ENCODE data around the gene EML2. TPM values are rescaled to one million over a fixed set of nuclear protein-coding genes. Genes with fewer than 3 reads are reported as not detected.
A peak's percentile ranks its signal among the peaks of the same experiment; 100 is the strongest.

Gene EML2
- total and polyA plus RNA-seq, 2 of the 4 experiments (the other 2 are of a cell fraction): 11.8 to 25.3 TPM

DNA sequence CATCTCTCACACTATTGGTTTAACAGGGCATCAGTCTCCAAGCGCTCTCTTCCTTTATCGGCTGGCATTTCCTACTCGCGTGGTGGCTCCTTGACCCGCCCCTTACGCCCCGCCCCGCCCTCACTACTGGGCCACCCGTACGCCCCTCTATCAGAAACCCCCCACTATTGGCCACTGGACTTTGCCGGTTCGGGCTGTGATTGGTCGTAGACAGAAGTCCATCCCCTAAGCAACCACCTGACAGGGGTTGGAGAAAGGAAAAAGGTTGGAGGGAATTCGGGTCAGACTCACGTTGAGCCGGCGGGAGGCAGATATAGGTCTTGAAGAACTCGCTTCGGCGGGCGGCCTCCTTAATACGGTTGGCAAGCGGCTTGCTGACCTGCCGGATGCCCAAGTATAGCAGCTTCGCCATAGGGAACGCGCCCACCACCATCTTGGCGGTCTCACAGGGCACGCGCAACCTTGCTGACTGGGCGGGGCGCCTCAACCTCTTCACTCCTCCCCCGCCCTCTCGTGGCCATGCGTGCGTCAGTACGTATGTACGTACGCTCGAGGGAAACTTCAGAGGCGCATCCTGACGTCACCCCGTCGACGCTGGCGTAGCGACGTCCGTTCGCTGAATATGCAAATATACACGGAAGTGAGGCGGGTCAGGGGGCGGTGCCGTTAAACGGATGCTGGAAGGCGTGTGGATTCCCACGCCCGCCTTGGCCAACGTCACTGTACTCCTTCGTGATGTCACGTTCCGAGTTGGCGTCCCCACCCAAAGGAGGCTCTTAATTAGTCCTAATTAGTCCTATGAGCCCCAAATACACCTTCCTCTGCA lies 54.7 kb downstream of the EML2 start, which contains the start of gene OPA3:
TSS of gene OPA3 (minus strand) at position 471 of the 826 bp plus-strand sequence. CDS start at position 433, 38 bp downstream.
- Histone ChIP-seq H4K91ac (ENCODE audit: insufficient read depth, low read depth, low read length) (peak within 1 kb of the TSS; percentile 95), H3K79me1 (ENCODE audit: low read depth in 1 of 2, low read length in 2 of 2) (peaks cover 15 to 34% of the 10 kb centered on the region in 2 experiments), H3K18ac (ENCODE audit: low read depth, low read length) (peak within 1 kb of the TSS; percentile 93), H2BK20ac (ENCODE audit: low read depth, low read length) (peak within 1 kb of the TSS; percentile 71; the same call in 1 of the 2 replicates), H2AFZ (replicated peaks; ENCODE audit: low read length, poor library complexity) (peak within 1 kb of the TSS; percentile 100), H3K9me1 (ENCODE audit: insufficient read depth, low read length) (no peaks in the 10 kb centered on the region), H4K20me1 (ENCODE audit: insufficient read depth, low read length) (no peaks in the 10 kb centered on the region), H3K27ac (ENCODE audit: insufficient read depth, low read length) (peak within 1 kb of the TSS; percentile 92), H2BK5ac (ENCODE audit: low read depth, low read length, poor library complexity, severe bottlenecking) (peak within 1 kb of the TSS; percentile 96), H4K5ac (ENCODE audit: low read depth, low read length) (peak within 1 kb of the TSS; percentile 97), H3K36me3 (ENCODE audit: control insufficient read depth, insufficient read depth, low read length) (no peaks in the 10 kb centered on the region), H3K27me3 (ENCODE audit: control insufficient read depth, insufficient read depth, low read length) (no peaks in the 10 kb centered on the region), H3K14ac (replicated peaks; ENCODE audit: low read depth, low read length) (peak within 1 kb of the TSS; percentile 100), H2AK9ac (replicated peaks; ENCODE audit: low read depth, low read length, poor library complexity) (peak within 1 kb of the TSS; percentile 100), H2BK15ac (ENCODE audit: low read depth, low read length) (peak within 1 kb of the TSS; percentile 82; the same call in 1 of the 3 replicates), H2BK120ac (ENCODE audit: low read depth, low read length) (peak within 1 kb of the TSS; percentile 84), H3K9ac (ENCODE audit: low read depth, low read length) (peak within 1 kb of the TSS; percentile 96), H3K4me3 (ENCODE audit: insufficient read depth, low read depth, low read length) (peak within 1 kb of the TSS; percentile 81), H3K9me3 (ENCODE audit: control insufficient read depth, insufficient read depth, low read length) (no peaks in the 10 kb centered on the region), H3K4me2 (ENCODE audit: low read depth, low read length) (peak within 1 kb of the TSS; percentile 88), H2AK5ac (ENCODE audit: low read depth, low read length) (peak within 1 kb of the TSS; percentile 99), H3K56ac (ENCODE audit: extremely low read depth, insufficient read depth, low read length) (peak within 1 kb of the TSS; percentile 84), H3K4ac (ENCODE audit: low read depth, low read length) (peak within 1 kb of the TSS; percentile 100), H3K23ac (ENCODE audit: low read depth, low read length) (peak within 1 kb of the TSS; percentile 100), H3K4me1 (ENCODE audit: control insufficient read depth, insufficient read depth, low read length) (0 out of 2 replicates have a peak, but pooled peaks cover 1% of the 10 kb centered on the region), H4K8ac (ENCODE audit: low read depth in 2 of 2, low read length in 2 of 2) (peak within 1 kb of the TSS; percentile 92 to 100)
- peak; percentile 100 for DNase-seq
- BruUV-seq (replicated peaks): TSS peak; percentile 31
- intact Hi-C loops (cut with micrococcal nuclease): loop anchor here (2.0 kb wide), 1 partner anchor 58 kb away; no protein-coding TSS in a partner anchor
- 0% methylated on average over 7 of the region's 63 CpGs; no CpG with 5 or more reads in 1 of the 2 experiments for WGBS, 2 experiments (ENCODE audit: extremely low coverage in 2 of 2, insufficient read length in 1 of 2)
- ATAC-seq (ENCODE audit: low read depth): peak; percentile 96
- POLR2A ChIA-PET (ENCODE audit: unreplicated experiment): interaction anchor here (0.6 kb wide), 2 partner anchors 12 to 186 kb away, joined by 3 to 13 read pairs; no protein-coding TSS in a partner anchor
- CTCF ChIA-PET: no interaction called here
- peak; percentile 97 for TF ChIP-seq POLR2A (IDR thresholded peaks at IDR 0.05; ENCODE audit: low read depth, low read length)
- peak; percentile 98 for TF ChIP-seq MAZ (IDR thresholded peaks at IDR 0.05; ENCODE audit: borderline replicate concordance, low read depth, low read length)
- peak; percentile 58; the same call in 1 of the 2 replicates for TF ChIP-seq FOS (IDR thresholded peaks at IDR 0.05; ENCODE audit: low read depth, low read length)
- peak; percentile 61; the same call in 1 of the 2 replicates for TF ChIP-seq MXI1 (IDR thresholded peaks at IDR 0.05; ENCODE audit: borderline replicate concordance, low read depth, low read length)
- TF ChIP-seq CEBPB (IDR thresholded peaks at IDR 0.05; ENCODE audit: low read depth, low read length): no peak
- no peak for TF ChIP-seq RFX5 (IDR thresholded peaks at IDR 0.05; ENCODE audit: low read depth, low read length)
- TF ChIP-seq RAD21 (IDR thresholded peaks at IDR 0.05; ENCODE audit: low read length): no peak; the same call in 1 of the 2 replicates
- peak; percentile 54; the same call in 1 of the 2 replicates for TF ChIP-seq BHLHE40 (IDR thresholded peaks at IDR 0.05; ENCODE audit: low read depth, low read length)
- TF ChIP-seq RCOR1 (IDR thresholded peaks at IDR 0.05; ENCODE audit: insufficient replicate concordance, low read length): no peak
- peak; percentile 83 for TF ChIP-seq MAFK (IDR thresholded peaks at IDR 0.05; ENCODE audit: low read depth, low read length)
- TF ChIP-seq, protein P1, sequence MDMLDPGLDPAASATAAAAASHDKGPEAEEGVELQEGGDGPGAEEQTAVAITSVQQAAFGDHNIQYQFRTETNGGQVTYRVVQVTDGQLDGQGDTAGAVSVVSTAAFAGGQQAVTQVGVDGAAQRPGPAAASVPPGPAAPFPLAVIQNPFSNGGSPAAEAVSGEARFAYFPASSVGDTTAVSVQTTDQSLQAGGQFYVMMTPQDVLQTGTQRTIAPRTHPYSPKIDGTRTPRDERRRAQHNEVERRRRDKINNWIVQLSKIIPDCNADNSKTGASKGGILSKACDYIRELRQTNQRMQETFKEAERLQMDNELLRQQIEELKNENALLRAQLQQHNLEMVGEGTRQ (IDR thresholded peaks at IDR 0.05; ENCODE audit: low read depth, low read length): peak; percentile 72
- TF ChIP-seq CHD1 (IDR thresholded peaks at IDR 0.05; ENCODE audit: low read depth, low read length): no peak
- TF ChIP-seq NFE2L2 (IDR thresholded peaks at IDR 0.05; ENCODE audit: low read depth, low read length): peak; percentile 10; the same call in 1 of the 2 replicates
- dilution Hi-C loops (cut with HindIII; ENCODE audit: low sequenced_read_pairs, unreplicated experiment): no loop called here
- in situ Hi-C loops (cut with MboI; ENCODE audit: low sequenced_read_pairs): no loop called here
